Kidney (tissue), 14 donors: ENCODE measurements around the gene NRXN3. TPM values are rescaled to one million over a fixed set of nuclear protein-coding genes. Genes with fewer than 3 reads are reported as not detected.

Experiments used
- DNase-seq, 5 donors: peaks; one replicate each; pipeline ENCODE4 v3.0.0-alpha.2; 2013 to 2020
- FAIRE-seq: peaks from 2 replicates; lab custom pipeline; 2012; peaks lifted over from hg19 to GRCh38; lab: Jason Lieb, UNC
- H3K27ac ChIP-seq, 2 donors: one replicate each; pipeline ENCODE4 v1.7.0; 2013; ENCODE audit warnings: low read depth in 2 of 2, low read length in 2 of 2, inconsistent platforms in 1 of 2
- H3K27me3 ChIP-seq: one replicate; pipeline ENCODE4 v1.7.1; 2013; ENCODE audit warnings: low read length, inconsistent platforms; ENCODE audit not compliant: control insufficient read depth, insufficient read depth
- H3K36me3 ChIP-seq, 3 donors: one replicate each; pipeline versions ENCODE4 v1.7.0 to v1.7.1; 2013; ENCODE audit warnings: low read length in 3 of 3, control low read depth in 1 of 3, inconsistent platforms in 1 of 3; ENCODE audit not compliant: insufficient read depth in 3 of 3, control insufficient read depth in 2 of 3
- H3K4me1 ChIP-seq, 3 donors: one replicate each; pipeline versions ENCODE4 v1.7.0 to v1.7.1; 2013; ENCODE audit warnings: low read length in 3 of 3, inconsistent platforms in 1 of 3, low read depth in 1 of 3; ENCODE audit not compliant: control insufficient read depth in 2 of 3, insufficient read depth in 2 of 3
- H3K4me3 ChIP-seq, 3 donors: one replicate each; pipeline versions ENCODE4 v1.7.0 to v1.8.1; 2013; ENCODE audit warnings: low read length in 3 of 3, control low read depth in 1 of 3, inconsistent platforms in 1 of 3
- H3K9ac ChIP-seq, 3 donors: one replicate each; pipeline versions ENCODE4 v1.7.0 to v1.7.1; 2013; ENCODE audit warnings: low read length in 3 of 3, control low read depth in 1 of 3, inconsistent platforms in 1 of 3
- H3K9me3 ChIP-seq, 3 donors: one replicate each; pipeline versions ENCODE4 v1.7.0 to v1.7.1; 2013; ENCODE audit warnings: low read length in 3 of 3, control low read depth in 1 of 3, inconsistent platforms in 1 of 3; ENCODE audit not compliant: control insufficient read depth in 2 of 3, insufficient read depth in 1 of 3
- CTCF ChIP-seq: IDR thresholded peaks from 3 replicates; pipeline ENCODE4 v1.5.1; 2012; ENCODE audit warnings: mild to moderate bottlenecking, moderate library complexity, borderline replicate concordance; ENCODE audit not compliant: insufficient read depth; ENCODE audit errors: extremely low read depth
- intact Hi-C: fragments of 100-400 bp; cut with DNase I; formaldehyde crosslinking; loops from one replicate; pipeline ENCODE4 v1.11.1; 2022
- polyA plus RNA-seq: library from polyadenylated mRNA; stranded (reverse); fragments of 350-450 nt; fragmentation: Illumina TruSeq; extraction: RNeasy Lipid Tissue Mini Kit (QIAGEN cat#74804); gene quantifications from one replicate; pipeline ENCODE4 v1.2.3, GENCODE V29; 2014; ENCODE audit warnings: low read depth, low replicate concordance; ENCODE audit not compliant: insufficient read depth
- total RNA-seq: library from RNA; stranded (reverse); fragmentation: NEBNext Ultra II Directional; extraction: Animal tissue kit (Norgen Biotek cat#: 25700); gene quantifications from one replicate; pipeline ENCODE4 v1.2.1, GENCODE V29; 2021
- donor health status: control.
- donor health status: control.
- donor health status: control.
- donor health status: control.
- donor health status: control.
- donor health status: DM: yes; HTN: yes; CAD: no.
- donor health status: Normal renal cell carcinoma (clear cell type).

The NRXN3 gene
- total and polyA plus RNA-seq, 2 donors from 2014 or later: 1.5 to 2.4 TPM

GRCh38 chr14:78836777-78837176 lies 666.6 kb downstream of the NRXN3 start:
- no peak overlapping the region for H3K9ac ChIP-seq
- no peaks in the 10 kb centered on the region for H3K4me1 ChIP-seq
- no peaks in the 10 kb centered on the region for H3K36me3 ChIP-seq
- no peaks in the 10 kb centered on the region for H3K9me3 ChIP-seq
- H3K4me3 ChIP-seq: no peak overlapping the region
- intact Hi-C loops: no loop called here
- DNase-seq (peak in 4 of 5 donors; percentile 52 to 79 (median 74)), FAIRE-seq (no peak)
- TF ChIP-seq CTCF: peak; percentile 30
- no peak overlapping the region for H3K27ac ChIP-seq
- no peaks in the 10 kb centered on the region for H3K27me3 ChIP-seq

DNA sequence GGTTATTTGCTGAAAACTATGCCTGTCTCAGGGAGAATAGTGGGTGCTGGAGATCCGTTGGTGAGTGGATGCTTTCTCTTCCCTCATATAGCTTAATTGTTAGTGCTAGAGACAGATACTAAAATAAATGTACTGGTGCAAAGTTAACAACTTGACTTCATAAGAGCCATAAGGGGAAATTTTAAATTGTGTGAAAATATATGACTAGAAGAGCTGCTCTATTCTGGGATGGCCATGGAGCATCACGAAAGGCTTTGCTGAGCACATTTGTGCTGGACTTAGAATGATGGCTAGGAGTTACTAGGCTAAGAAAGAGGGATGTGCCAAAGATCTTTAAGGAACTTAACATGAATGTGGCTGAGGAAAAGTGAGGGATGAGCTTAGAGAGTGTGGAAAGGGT lies 668.8 kb downstream of the NRXN3 start:
- intact Hi-C loops: no loop called here
- no peak overlapping the region for H3K4me3 ChIP-seq
- no peaks in the 10 kb centered on the region for H3K9me3 ChIP-seq
- DNase-seq: no peak
- no peaks in the 10 kb centered on the region for H3K4me1 ChIP-seq
- FAIRE-seq: no peak
- no peaks in the 10 kb centered on the region for H3K27me3 ChIP-seq
- H3K27ac ChIP-seq: no peak overlapping the region
- TF ChIP-seq CTCF: no peak
- no peaks in the 10 kb centered on the region for H3K36me3 ChIP-seq
- no peak overlapping the region for H3K9ac ChIP-seq

GRCh38 chr14:78840898-78841297 lies 670.7 kb downstream of the NRXN3 start:
- DNase-seq (no peak), FAIRE-seq (no peak)
- Histone ChIP-seq H3K27me3 (no peaks in the 10 kb centered on the region), H3K4me1 (no peaks in the 10 kb centered on the region), H3K4me3 (no peak overlapping the region), H3K9ac (no peak overlapping the region), H3K27ac (no peak overlapping the region), H3K9me3 (no peaks in the 10 kb centered on the region), H3K36me3 (no peaks in the 10 kb centered on the region)
- intact Hi-C loops: no loop called here
- TF ChIP-seq CTCF: no peak

DNA sequence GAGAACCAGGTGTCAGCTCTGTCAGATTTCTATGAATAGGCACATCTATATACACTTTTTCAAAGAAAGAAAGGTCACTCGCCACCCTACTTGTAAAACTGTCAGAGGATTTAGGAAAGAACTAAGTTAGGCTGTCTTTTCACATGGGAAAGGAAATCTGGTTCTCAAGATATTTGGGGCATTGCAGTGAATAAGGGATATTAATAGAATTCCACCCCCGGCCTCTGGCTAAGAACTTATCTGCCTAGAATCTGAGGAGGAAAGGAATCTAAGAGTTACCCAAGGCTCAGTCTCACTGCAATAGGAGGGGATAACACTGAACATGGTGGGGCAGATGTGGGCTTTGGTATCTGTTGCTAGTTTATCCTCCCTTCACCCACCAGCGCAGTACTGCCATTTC lies 677.6 kb downstream of the NRXN3 start:
- Histone ChIP-seq H3K36me3 (no peaks in the 10 kb centered on the region), H3K9ac (no peak overlapping the region), H3K4me1 (no peaks in the 10 kb centered on the region), H3K4me3 (no peak overlapping the region), H3K27me3 (no peaks in the 10 kb centered on the region), H3K27ac (no peak overlapping the region), H3K9me3 (no peaks in the 10 kb centered on the region)
- FAIRE-seq: no peak
- no peak for TF ChIP-seq CTCF
- DNase-seq: no peak
- intact Hi-C loops: no loop called here
